ENCODE data around the gene POLR1F.

POLR1F gene

DNA sequence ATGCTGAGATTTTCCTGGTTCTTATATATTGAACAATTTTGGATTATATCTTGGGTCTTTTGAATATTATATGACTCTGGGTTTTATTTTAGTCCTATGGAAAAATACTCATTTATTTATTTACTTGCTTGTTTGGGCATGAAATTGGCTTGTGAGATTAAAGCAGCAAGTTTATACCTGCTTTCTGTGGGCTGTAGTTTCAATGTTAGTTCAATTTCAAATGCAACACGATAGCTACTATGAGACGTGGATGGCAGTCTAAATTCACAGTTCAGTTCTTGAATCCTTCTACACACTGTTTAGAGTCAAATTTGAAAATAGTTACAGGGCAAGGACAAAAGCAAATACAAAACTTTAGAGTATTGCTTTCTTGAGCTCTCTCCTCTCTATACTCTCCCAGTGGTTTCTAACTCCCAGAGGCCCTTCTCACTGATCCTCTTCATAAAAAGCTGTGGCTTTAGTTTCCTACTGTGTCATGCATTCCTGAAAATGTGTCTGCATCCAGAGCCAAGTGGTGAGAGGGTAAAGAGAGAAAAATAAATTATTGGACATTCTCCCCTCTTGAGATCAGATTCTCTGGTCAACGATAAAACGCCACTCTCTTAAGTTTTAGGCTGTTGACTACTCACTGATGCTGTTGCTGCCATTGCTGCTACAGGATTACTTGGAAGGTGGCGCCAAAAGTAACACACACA lies 34.4 kb downstream of the POLR1F start:
- DNase-seq = no peak

DNA sequence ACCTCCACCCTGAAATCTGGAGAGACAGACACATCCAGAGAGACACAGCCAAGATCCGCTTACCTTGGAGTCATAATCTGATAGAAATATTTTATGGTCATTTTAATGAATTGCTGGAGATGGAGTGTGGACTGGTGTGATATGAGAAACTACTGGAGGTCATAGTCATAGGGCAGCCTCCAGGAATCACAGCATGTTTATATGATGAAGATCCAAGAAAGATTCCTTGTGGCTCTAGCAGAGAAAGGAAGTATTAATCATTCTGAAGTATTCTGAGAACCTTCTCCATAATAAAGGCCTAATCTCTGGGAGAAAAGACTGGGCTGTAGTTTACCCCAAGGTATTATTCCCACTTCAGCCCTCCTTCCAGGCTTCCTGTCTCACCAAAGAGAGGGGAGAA lies 38.0 kb downstream of the POLR1F start:
- no peak for DNase-seq

GRCh38 chr7:19665399-19666008 lies 43.3 kb downstream of the POLR1F start:
- peak; percentile 48 for DNase-seq

DNA sequence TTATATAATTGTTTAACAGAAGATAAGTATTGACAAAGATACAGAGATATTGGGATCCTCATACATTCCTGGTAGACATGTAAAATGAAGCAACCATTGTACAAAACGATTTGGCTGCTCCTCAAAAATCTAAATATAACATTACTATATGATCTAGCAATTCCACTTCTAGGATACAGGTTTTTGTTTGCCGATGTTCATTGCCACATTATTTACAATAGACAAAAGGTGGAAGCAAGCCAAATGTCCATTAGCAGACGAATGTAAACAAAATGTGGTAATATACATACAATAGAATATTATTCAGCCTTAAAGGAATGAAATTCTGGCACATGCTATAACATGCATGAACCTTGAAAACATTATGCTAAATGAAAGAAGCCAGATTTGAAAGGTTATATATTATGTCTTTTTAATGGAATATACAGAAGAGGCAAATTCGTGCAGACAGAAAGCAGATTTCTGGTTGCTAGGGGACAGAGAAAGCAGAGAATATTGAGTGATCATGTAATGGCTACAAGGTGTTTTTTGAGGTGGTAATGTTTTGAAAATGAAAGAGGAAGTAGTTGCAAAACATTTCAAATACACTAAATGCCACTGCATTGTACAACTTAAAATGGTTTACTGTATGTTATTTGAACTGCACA lies 44.9 kb downstream of the POLR1F start:
- peak; percentile 89 for DNase-seq

DNA sequence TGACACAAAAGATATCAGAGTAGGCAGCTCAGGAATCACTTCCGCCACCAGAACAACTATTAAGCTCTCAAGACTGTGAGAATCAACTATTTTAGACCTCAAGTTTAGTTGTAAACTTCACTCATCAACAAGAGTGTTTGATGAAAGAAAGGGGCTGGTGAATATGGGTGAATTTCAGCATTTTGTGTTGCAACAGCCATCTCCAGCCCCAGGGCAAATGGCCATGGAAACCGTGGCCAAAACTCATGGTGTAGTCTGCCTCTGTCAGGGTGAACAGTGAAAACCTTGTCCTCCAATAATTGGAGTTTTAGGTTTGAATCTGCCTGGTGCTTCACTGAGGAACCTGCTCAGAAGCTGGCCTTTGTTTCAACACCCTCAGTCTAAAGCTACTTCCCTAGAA lies 60.0 kb downstream of the POLR1F start:
- no peak for DNase-seq

Measured in NCI-H1105 treated with DMSO at 0.1 percent for 48 hours (cell line).